Measurements from ENCODE around the gene ISLR.

DNA sequence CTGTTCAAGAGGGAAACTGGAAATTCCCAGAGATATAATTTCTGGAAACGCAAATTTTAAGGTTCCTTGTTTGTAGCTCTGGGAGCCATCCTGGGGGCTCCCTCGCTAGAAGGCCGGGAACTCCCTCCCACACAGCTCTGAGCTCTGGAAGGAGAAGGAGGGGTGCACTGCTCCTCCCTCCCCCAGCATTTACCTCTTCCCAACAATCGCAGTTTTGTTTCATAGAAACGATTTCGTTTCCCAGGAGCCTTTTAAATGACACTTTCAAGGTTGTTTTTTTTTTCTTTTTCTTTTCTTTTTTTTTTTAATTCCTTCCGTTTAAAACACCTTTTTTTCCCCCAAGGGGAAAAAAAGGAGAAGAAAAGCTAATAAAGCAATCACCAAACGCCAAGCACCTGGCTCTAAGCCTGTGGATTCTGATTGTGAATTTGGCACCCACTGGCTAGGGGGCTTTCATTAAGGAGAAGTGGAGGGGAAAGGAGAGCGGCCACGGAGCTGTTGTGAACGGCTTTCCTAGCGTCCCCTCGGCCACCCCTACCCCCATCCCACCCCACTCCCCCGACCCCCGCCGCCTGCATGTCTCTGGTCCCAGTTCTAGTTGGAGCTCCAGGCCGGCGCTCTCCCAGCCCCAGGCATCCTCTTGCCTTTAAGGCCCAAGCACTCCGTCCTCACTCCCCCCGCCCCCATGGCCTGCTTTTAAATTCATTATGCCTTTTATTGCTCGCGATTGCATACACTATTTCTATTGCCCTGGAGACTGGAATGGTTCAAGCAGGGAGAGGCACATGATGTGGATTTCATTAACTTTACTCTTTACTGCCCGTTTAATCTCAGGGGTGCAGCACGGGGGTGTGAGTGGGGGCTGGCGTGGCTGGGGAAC lies 49.0 kb downstream of the ISLR start:
- no peak for TF ChIP-seq POLR2A (IDR thresholded peaks at IDR 0.05)
- TF ChIP-seq, protein P1, sequence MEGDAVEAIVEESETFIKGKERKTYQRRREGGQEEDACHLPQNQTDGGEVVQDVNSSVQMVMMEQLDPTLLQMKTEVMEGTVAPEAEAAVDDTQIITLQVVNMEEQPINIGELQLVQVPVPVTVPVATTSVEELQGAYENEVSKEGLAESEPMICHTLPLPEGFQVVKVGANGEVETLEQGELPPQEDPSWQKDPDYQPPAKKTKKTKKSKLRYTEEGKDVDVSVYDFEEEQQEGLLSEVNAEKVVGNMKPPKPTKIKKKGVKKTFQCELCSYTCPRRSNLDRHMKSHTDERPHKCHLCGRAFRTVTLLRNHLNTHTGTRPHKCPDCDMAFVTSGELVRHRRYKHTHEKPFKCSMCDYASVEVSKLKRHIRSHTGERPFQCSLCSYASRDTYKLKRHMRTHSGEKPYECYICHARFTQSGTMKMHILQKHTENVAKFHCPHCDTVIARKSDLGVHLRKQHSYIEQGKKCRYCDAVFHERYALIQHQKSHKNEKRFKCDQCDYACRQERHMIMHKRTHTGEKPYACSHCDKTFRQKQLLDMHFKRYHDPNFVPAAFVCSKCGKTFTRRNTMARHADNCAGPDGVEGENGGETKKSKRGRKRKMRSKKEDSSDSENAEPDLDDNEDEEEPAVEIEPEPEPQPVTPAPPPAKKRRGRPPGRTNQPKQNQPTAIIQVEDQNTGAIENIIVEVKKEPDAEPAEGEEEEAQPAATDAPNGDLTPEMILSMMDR (IDR thresholded peaks at IDR 0.05), result no peak
